GM06990 (cell line): ENCODE measurements around the gene PALD1.

Experiments used
- DNase-seq: peaks from one replicate; pipeline ENCODE4 v3.0.0-alpha.2; 2011; ENCODE audit not compliant: insufficient read length; ENCODE audit errors: extremely low read depth
- H3K27me3 ChIP-seq: replicated peaks from 2 replicates; pipeline ENCODE4 v1.6.0; 2011; ENCODE audit warnings: low read length; ENCODE audit not compliant: control insufficient read depth, insufficient read depth
- H3K36me3 ChIP-seq: 2 replicates; pipeline ENCODE4 v1.5.1; 2011; ENCODE audit warnings: low read length; ENCODE audit not compliant: control insufficient read depth, insufficient read depth
- H3K4me3 ChIP-seq: replicated peaks from 2 replicates; pipeline ENCODE4 v1.5.1; 2011; ENCODE audit warnings: low read depth, mild to moderate bottlenecking, control low read depth, low read length
- TF ChIP-seq, protein P1 (sequence below): IDR thresholded peaks from 2 replicates; pipeline ENCODE4 v1.5.1; 2011; ENCODE audit warnings: low read length, control low read depth, mild to moderate bottlenecking, inconsistent platforms; ENCODE audit not compliant: insufficient read depth, poor library complexity, severe bottlenecking

The PALD1 gene

DNA sequence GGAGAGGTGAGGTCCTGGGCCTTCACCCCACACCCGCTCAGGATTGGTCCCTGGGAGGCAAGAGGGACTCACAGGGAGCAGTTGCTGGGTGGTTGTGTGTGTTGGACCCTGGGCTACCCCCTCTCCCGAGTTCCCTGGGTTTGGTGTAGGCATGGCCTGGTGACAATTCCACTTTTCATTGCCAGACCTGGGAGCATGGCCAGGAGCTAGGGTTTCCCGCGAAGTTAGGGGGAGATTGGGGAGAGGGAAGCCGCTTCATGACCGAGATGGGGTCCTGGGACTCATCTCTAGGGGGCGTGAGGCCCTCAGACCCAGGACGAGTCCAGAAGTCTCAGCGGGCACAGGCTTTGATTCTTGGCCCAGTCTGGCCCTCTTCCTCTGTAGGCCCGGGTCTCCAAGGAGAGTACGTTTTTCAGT is 606 bp downstream of the PALD1 start:
- DNase-seq = no peak
- H3K27me3 ChIP-seq = no peaks in the 10 kb centered on the region

DNA sequence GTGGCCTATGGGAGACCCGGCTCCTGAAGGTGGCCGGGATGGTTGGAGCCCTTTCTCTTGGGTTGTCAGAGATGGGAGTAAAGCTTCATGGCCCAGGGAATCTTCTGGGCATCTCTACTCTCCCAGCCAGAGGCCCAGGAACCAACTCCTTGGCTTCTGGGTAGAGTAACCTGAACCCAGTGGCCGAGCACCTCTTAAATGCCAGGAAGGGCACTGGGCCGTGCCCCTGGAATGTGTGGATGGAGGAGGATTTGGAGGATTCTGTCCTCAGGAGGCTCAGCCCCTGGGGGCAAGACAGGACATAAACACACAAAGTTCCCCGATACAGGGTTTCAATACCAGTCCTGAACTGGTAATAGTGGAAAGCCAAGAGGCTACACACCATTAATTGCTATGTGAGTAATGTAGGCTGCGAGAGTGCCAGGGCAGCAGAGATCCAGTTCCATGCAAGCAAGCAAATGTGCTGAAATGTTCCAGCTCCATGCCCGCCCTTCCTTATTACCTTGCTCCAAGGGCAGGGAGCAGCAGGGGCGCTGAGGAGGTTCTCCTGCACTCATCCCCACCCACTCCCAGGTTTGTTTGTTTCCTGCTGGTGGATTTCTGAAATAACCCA is 1.2 kb downstream of the PALD1 start:
- TF ChIP-seq, protein P1, sequence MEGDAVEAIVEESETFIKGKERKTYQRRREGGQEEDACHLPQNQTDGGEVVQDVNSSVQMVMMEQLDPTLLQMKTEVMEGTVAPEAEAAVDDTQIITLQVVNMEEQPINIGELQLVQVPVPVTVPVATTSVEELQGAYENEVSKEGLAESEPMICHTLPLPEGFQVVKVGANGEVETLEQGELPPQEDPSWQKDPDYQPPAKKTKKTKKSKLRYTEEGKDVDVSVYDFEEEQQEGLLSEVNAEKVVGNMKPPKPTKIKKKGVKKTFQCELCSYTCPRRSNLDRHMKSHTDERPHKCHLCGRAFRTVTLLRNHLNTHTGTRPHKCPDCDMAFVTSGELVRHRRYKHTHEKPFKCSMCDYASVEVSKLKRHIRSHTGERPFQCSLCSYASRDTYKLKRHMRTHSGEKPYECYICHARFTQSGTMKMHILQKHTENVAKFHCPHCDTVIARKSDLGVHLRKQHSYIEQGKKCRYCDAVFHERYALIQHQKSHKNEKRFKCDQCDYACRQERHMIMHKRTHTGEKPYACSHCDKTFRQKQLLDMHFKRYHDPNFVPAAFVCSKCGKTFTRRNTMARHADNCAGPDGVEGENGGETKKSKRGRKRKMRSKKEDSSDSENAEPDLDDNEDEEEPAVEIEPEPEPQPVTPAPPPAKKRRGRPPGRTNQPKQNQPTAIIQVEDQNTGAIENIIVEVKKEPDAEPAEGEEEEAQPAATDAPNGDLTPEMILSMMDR = no peak
- Histone ChIP-seq H3K36me3 (no peaks in the 10 kb centered on the region), H3K27me3 (no peaks in the 10 kb centered on the region), H3K4me3 (no peak overlapping the region; the same call in 1 of the 2 replicates)
- DNase-seq = no peak

More for the DNA sequence above, 606 bp downstream of the PALD1 start:
- TF ChIP-seq, protein P1 = no peak
- Histone ChIP-seq H3K36me3 (no peaks in the 10 kb centered on the region), H3K4me3 (peak overlapping the region; percentile 53)

DNA sequence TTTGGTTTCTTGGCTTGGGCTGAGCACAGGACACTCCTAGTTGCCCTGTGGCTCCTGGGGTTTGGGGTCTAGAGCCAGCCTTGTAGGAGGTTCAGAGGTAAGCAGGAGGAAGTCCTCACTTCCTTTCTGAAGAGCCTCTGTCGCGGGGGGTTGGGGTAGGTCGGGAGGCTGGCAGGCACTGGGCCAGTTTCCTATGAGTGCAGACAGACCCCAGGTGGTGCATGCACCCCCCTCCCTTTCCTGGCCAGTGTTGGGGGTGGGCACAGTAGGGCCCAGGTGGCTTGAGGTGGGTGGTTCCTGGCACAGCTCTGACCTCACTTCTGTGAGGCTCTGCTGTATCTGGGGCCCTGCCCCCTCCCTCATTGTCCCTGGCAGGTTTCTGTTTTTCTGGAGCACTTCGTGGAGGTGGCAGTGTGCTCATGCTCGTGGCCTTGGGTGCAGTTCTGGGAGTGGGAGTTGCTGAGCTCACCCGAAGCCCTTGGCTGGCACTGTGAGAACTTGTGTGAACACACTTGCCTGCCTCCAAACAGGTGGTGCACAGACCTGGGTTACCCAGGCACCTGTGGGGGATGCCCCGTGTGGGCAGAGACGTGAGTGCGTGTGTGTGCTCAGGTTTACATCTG is 1.8 kb downstream of the PALD1 start:
- no peak overlapping the region; the same call in 1 of the 2 replicates for H3K4me3 ChIP-seq
- TF ChIP-seq, protein P1 = no peak
- H3K27me3 ChIP-seq = no peaks in the 10 kb centered on the region
- no peaks in the 10 kb centered on the region for H3K36me3 ChIP-seq
- peak; percentile 61 for DNase-seq

DNA sequence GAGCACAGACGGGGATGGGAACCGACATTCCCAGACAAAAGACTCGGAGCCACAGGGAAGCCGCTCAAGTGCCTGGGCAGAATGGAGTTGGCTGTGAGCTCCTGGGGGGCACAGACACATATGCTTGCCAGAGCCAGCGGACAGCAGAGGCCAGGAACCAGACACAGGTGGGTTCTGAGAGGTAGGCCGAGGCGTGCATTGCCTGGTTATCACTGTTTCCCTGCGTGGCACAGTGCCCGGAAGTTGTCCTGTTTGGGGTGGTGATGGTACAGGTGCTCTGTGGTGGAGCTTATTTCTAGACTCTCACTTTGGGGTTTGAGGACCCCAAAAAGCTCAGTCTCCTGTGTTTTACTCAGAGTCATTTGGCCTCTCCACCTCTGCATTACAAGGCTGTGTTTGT is 2.5 kb downstream of the PALD1 start:
- TF ChIP-seq, protein P1 = no peak
- no peaks in the 10 kb centered on the region for H3K36me3 ChIP-seq
- no peak for DNase-seq
- no peaks in the 10 kb centered on the region for H3K27me3 ChIP-seq
- H3K4me3 ChIP-seq = no peak overlapping the region

DNA sequence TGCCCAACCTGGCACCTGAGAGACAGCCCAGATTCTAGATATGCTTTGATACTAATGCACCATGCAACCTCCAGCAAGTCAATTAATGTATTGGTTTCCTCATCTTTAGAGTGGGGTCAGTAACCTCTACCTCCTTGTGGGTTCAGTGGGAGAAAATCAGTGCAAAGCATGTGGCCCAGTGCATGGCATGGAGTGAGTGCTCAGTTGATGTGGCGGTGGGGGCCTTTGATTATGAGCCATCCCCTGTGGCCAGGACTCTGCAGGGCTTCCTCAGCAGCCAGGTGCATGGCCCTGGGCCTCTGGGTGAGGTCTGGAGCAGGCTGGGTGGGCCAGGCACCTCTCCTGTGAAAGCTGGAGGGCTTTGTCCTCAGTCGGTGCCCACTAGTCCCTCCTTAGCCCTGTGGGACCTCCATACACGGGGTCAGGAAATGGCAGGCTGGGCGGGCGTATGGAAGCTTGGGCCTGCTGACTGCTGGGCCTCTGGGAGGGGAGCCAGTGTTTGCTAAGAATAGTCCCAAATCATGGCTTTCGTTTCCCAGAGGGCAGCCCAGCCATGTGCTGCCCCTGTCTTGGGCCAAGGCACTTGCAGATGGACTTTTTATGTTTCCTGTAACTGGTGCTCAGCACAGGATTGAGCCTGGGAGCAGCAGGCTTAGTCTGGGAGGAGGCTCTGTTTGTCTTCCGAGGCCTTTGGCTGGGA is 3.4 kb downstream of the PALD1 start:
- Histone ChIP-seq H3K4me3 (no peak overlapping the region), H3K36me3 (no peaks in the 10 kb centered on the region), H3K27me3 (no peaks in the 10 kb centered on the region)
- TF ChIP-seq, protein P1 = no peak
- DNase-seq = no peak
